ENCODE results near the gene ANKRD10.
A peak's percentile ranks its signal among the peaks of the same experiment; 100 is the strongest.

The ANKRD10 gene

GRCh38 chr13:110914331-110915056 lies 375 bp downstream of the ANKRD10 start:
- peak; percentile 79 to 95 for DNase-seq

GRCh38 chr13:110914081-110914330 lies 863 bp downstream of the ANKRD10 start:
- no peak for DNase-seq

- peak; percentile 30 to 42 for DNase-seq
These were observed 1.4 kb downstream of the ANKRD10 start for GRCh38 chr13:110913322-110914080.

DNA sequence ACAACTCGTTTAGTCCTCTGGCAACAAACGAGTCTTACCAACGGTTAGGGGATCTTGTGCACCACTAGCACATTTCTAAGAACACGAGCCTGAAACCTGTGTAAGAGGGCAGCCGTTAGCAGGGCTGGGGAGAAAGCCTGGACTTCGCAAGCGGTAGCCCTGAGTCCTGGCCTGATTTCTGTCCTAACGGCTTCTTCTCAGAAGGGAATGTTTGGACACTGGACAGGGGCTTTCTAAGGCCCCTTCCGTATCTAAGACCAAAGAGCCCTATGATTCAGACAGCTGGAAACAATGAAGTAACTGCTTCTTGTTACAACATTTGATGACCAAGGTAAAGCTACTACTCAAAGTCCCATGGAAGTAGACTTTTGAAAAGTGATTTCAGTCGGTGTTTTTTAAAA lies 2.2 kb downstream of the ANKRD10 start:
- DNase-seq: peak in 1 of 2 experiments; percentile 32

DNA sequence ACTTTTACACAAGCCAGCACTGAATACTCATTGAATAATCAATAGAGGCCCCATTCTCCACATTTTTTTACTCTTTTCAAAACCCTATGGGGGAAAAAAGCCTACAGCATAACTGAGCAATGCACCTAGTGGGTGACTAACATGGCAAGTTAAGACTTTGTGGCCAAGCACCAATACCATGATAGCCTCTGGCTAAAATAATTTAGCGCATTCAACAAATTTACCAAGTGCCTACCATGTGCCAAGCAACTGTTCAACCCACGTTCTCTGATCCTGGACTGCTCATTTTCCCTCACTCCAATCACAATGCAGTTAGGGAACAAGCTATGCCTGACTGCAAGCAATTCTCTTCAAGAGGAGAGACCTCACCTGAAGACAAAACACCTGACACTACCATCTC lies 3.0 kb downstream of the ANKRD10 start:
- no peak for DNase-seq

DNA sequence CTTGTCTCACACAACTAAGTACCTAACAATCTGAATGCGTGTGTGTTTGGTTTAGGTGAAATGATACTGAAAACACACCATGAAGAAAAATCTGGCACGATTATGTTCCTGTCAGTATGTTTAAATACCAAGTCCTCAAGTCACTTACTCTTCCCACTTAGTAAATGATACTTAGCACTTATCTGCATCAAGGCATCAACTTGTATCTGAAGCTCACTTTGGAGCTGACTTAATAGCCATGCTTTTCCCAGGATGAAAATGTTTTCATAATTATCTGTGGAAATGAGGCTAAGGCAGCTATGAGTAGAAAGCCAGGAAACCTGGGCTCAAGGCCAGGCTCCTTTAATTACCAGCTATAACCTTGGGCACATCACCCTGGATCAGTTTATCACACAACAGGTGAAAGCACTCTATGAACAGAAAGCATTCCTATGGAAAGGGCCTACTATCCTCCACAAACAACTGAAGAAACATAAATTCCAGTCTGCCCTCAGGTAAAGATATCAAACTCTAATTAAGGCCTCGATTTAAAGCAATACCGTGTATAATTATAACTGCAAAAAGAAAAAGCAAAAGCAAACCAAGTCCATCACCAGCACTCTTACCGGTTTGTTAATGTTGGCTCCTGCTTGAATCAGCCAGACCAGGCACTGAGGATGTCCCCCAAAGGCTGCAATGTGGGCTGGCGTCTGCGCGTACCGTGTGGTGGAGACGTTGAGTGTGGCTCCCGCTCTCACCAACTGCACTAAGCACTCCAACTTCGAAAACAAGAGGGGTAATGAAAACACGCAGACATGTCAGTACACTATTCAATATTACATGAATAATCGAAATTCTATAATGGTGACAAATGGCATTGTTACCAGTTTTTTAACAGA lies 4.6 kb downstream of the ANKRD10 start:
- DNase-seq: no peak

DNA sequence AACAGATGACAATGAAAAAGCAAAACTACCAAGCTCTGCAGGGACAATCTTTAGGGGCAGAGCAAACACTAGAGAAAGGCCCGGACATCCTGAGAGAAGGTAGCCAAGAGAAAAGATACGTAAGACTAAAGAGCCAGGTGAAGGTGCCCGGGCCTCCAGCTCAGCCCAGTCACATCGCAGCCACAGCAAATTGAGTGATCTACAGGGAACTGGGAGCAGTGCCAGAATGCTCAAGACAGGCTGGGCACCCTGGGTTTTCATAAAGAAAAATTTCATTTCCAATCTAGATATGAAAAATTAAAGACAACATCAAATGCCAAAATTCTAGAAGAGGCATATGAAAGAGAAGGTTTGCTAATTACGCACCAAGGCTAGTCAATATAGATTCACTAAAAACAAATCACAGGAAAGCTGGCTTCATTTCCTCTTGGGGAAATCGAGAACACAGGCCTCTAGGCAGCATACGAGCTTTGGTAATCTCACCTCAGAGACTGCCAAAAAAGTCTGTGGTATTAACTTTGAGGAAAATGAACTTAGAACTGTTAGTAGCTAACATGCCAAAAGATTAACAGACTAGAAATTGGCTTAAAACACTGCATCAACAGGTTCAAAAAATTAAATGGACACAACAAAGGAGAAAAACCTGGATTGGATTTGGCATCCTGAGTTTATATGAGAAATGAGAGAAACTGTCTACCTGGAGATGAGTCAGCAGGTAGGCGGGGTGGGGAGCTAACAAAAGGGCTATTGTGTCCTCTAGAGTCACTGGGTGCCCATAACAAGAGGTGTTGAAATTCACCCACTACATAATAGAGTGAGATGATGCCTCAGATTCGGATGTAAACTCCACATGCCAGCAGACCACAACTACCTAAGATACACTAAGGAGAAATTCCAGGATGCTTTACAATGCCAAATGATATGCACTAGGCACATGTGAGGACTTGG lies 6.6 kb downstream of the ANKRD10 start:
- peak; percentile 80 to 93 for DNase-seq

GRCh38 chr13:110907301-110907700 lies 7.6 kb downstream of the ANKRD10 start:
- DNase-seq: no peak

GRCh38 chr13:110904748-110905147 lies 10.1 kb downstream of the ANKRD10 start:
- no peak for DNase-seq

DNA sequence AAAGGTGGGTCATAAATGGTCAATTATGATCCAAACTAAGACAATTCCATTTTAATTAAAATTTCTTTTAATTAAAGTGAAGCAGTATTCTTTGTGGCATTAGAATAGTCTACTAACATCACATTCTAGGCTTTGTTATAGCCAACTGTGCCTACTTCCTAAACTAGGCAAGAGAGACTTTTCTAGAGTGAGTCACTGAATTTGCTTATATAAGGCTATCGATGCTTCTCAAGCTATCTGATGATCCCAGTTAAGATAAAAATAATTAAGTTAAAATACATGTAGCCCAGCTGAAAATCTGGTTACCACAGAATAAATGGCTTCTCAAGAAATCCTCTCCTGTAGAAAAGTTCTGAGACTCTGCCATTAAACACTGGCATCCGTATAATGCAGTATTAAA lies 12.5 kb downstream of the ANKRD10 start:
- DNase-seq: no peak

DNA sequence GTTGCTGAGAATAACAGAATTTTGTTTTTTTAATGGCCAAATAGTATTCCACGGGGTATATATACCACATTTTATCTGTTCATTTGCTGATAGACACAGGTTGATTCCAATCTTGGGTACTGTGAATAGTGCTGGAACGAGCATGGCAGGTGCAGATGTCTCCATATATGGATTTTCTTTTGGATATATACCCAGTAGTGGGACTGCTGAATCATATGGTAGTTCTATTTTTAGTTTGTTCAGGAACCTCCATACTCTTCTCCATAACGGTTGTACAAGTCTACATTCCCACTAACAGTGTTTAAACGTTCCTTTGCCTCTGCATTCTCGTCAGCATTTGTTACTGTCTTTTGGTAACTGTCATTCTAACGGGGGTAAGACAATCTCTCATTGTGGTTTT lies 17.3 kb downstream of the ANKRD10 start:
- no peak for DNase-seq

DNA sequence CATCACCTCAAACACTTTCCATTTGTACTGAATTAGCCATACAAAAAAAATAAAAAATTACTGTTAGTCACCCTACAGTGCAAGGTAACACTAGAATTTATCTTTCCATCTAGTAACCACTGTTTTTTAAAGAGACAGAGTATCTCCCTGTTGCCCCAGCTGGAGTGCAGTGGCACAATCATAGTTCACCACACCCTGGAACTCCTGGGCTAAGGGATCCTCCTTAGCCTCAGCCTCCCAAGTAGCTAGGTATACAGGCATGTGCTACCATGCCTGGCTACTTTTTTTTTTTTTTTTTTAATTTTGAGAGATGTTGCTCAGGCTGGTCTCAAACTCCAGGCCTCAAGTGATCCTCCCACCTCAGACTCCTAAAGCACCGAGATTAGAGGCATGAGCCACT lies 17.9 kb downstream of the ANKRD10 start:
- no peak for DNase-seq

DNA sequence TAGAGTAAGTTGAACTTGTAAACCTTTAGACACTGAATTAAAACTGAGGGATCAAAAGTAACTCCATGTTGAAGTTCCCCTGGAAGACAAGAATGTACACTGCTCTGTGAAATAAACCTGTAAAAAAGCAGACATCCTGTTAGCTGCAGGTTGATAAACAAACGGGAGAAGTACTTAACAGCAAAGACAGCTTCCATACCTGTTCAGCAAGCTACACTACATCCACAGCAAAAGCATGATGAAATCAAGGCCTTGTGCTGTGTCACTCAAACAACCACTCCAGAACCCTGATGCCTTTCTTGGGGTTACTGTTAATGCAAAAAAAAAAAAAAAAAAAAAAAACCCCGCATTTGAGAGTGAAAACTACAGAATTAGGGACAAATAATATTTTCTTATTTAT lies 20.8 kb downstream of the ANKRD10 start:
- no peak for DNase-seq

- no peak for DNase-seq
These were observed 21.3 kb downstream of the ANKRD10 start for GRCh38 chr13:110893571-110893970.

DNA sequence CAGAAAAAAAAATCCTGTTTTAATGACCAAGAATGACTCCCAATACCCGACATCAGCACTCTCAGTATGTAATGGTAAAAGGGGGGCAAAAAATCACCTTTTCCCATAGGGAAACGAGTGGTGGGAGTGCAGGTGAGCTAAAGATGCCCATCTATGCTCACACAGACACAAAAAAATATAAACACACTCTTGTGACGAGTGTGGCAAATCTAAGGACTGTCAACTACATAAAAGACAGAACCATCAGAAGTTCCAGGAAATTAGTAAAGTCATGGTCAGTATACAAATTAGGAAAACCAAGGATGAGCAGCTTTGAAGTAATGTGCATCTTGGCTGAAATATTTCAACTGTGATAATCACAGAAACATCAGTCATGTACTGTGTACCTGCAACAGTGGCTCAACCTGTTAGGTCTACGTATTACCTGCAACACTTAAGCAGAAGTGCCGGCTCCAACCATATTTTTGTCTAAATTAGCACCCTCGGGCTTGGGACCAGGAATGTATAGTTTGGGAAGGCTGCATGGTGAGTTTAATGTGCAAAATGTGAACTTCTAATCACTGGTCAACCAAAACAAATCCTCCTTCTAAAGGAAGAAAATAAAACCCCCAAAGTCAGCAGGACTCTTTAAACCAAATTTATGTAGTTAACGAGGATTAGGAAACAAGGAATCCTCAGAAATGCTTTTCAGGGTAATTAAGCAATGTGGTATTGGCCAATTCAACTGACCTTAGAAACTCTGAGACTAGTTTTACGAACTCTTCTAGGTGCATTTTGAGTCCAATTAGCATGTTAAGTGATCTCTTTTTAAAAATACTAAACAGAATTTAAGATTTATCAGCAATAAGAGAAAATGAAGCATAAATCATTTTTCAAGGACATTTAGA lies 24.3 kb downstream of the ANKRD10 start:
- no peak for DNase-seq

- no peak for DNase-seq
These were observed 26.5 kb downstream of the ANKRD10 start for GRCh38 chr13:110888390-110888789.

DNA sequence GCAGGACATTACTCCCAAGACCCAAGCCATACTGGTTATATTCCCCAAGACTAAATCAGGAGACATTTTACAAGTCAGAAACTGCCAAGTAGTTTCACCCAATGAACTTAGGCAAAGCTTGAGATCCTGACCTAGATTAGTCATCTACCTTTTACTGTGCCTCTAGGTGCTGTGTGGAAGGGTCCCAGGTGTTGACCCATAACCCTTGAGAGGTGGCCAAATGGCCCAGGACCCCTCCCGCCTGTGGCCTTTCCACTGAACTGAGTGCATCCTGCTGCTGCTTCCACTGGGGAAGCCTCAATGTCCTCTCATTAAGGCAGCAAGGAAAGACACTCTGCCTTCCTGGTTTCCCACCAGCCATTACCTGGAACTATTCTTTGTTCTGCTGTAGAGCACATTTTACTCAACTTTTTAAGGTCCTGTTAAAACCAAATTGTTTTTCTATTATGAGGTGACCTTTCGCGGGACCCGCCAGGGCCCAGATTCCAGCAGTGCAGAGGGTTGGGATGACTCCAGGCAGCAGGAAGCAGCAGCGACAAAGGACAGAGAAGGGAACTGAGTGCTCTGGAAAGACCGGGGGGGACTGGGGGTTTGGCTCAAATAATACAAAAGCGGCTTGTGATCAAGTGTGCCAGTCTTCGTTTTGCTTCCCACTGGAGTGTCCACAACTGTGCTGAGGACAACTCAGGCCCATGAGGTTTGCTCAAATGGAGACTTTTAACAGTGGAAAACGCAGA lies 27.1 kb downstream of the ANKRD10 start:
- no peak for DNase-seq

DNA sequence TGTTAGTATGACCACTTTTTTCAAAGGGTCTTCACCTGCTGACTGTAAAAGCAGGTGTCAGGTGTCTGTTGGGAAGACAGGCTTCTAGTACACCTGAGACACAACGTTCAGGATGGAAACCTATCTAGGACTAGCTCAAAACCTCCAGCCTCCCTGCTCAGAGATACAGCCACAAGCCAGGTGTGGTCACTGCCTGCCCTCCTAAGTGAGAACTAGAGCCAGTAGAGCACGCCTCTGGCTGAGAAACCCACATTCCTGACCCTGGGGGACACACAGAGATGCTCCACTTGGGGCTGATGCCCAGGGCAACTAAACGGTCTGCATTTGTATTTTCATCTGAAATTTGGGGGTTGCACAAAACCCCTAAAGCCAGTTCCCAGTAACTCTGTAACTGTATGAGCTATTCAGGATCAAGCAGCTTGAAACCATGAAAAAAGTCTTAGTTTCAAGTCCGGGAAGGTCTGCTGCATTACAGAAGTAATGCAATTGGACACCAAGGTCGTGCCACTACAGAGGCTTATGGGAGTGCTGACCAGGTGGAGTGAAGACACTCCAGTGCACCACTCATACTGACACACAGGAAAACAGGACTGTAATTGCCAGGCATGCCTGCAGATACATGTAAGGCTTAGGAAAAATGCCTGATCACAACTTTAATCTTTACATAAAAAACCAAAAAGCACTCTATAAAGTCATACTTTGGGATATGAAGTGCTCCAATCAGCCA lies 27.8 kb downstream of the ANKRD10 start:
- DNase-seq: peak in 1 of 2 experiments; percentile 20

DNA sequence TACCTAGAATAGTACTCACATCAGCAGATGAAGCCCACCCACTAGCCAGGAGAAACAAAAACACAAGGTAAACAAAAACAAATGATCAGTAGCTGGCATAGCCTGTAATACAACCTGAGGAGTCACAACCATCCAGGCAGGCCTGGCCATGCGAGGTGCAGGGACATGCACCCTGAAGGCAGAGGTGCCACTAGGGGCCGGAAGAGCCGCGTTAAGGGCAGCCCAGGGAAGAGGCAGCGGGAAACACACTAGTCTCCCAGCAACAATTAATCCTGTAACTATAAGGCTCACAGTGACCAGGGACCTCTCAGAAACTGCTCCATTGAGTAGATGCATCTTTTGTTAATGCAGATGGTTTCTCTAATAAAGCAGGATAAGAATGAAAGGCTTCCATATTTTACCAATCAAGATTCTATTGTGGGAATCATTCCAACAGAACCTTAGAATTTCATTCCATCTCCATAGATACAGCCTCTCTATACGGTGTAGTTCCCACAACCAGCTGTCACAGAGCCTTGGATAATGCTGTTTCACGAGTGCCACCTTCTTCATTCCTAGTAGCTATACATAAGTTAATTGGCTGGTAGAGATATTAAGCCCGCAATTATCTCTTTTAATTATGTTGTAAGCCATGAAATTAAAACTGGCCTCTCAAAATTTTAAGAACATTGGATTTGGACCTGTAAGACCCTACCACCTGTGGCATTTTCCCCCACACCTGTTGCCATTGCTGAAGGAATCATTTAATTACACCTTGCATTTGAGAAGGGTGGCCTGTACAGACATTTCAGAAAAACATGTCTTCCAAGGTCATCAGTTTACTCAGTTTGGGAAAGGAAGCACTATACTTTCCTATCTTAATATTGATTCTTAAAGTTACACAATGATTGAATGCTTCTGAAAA lies 28.7 kb downstream of the ANKRD10 start:
- DNase-seq: peak; percentile 10 to 24
